HT-29 (cell line): Measurements from ENCODE around the gene EXOC4. TPM values are rescaled to one million over a fixed set of nuclear protein-coding genes. Genes with fewer than 3 reads are reported as not detected.
"Not testable (repeated sequence)": the region's sequence is repeated elsewhere in the genome, so short reads cannot be mapped to it uniquely, and the experiment has no call there.

Source experiments
- DNase-seq: peaks from one replicate; pipeline ENCODE4 v3.0.0-alpha.2; 2015; ENCODE audit warnings: low spot score
- total RNA-seq: library from RNA; depleted of rRNA; stranded (reverse); fragments of >200 nt; shearing (Covaris generic); gene quantifications from 2 replicates; pipeline ENCODE4 v1.2.3, GENCODE V29; 2014

EXOC4 gene
- total RNA-seq, 1 experiment from 2014 or later: 59.8 TPM

GRCh38 chr7:133275446-133276095 lies 22.7 kb downstream of the EXOC4 start:
- no peak for DNase-seq

GRCh38 chr7:133278975-133279374 lies 26.1 kb downstream of the EXOC4 start:
- not testable (repeated sequence) for DNase-seq

- DNase-seq: no peak
Measured at GRCh38 chr7:133282094-133282493, 29.2 kb downstream of the EXOC4 start.

- no peak for DNase-seq
Measured at GRCh38 chr7:133284092-133284491, 31.2 kb downstream of the EXOC4 start.

GRCh38 chr7:133288970-133289369 lies 36.1 kb downstream of the EXOC4 start:
- no peak for DNase-seq

- no peak for DNase-seq
Measured at GRCh38 chr7:133290041-133290440, 37.2 kb downstream of the EXOC4 start.

- no peak for DNase-seq
Measured at GRCh38 chr7:133290676-133291333, 37.9 kb downstream of the EXOC4 start.

- no peak for DNase-seq
Measured at GRCh38 chr7:133292631-133293030, 39.8 kb downstream of the EXOC4 start.

GRCh38 chr7:133293384-133294160 lies 40.7 kb downstream of the EXOC4 start:
- no peak for DNase-seq

GRCh38 chr7:133294234-133294633 lies 41.4 kb downstream of the EXOC4 start:
- no peak for DNase-seq

GRCh38 chr7:133295484-133295883 lies 42.6 kb downstream of the EXOC4 start:
- no peak for DNase-seq

- DNase-seq: no peak
Measured at GRCh38 chr7:133297093-133297492, 44.2 kb downstream of the EXOC4 start.

GRCh38 chr7:133298080-133298479 lies 45.2 kb downstream of the EXOC4 start:
- DNase-seq: no peak

GRCh38 chr7:133299676-133300075 lies 46.8 kb downstream of the EXOC4 start:
- DNase-seq: no peak

GRCh38 chr7:133300088-133300487 lies 47.2 kb downstream of the EXOC4 start:
- no peak for DNase-seq

- no peak for DNase-seq
Measured at GRCh38 chr7:133300811-133301210, 47.9 kb downstream of the EXOC4 start.

- no peak for DNase-seq
Measured at GRCh38 chr7:133301444-133301843, 48.6 kb downstream of the EXOC4 start.

GRCh38 chr7:133303372-133303771 lies 50.5 kb downstream of the EXOC4 start:
- no peak for DNase-seq

GRCh38 chr7:133303931-133304330 lies 51.1 kb downstream of the EXOC4 start:
- DNase-seq: no peak

- no peak for DNase-seq
Measured at GRCh38 chr7:133309333-133309732, 56.5 kb downstream of the EXOC4 start.

- no peak for DNase-seq
Measured at GRCh38 chr7:133310232-133310862, 57.5 kb downstream of the EXOC4 start.

- no peak for DNase-seq
Measured at GRCh38 chr7:133313575-133313974, 60.7 kb downstream of the EXOC4 start.
